8988T (cell line): ENCODE measurements around the gene GINS1.
A peak's percentile ranks its signal among the peaks of the same experiment; 100 is the strongest.

Source experiments
- DNase-seq: peaks from one replicate; pipeline ENCODE4 v3.0.0; 2011

GINS1 gene

DNA sequence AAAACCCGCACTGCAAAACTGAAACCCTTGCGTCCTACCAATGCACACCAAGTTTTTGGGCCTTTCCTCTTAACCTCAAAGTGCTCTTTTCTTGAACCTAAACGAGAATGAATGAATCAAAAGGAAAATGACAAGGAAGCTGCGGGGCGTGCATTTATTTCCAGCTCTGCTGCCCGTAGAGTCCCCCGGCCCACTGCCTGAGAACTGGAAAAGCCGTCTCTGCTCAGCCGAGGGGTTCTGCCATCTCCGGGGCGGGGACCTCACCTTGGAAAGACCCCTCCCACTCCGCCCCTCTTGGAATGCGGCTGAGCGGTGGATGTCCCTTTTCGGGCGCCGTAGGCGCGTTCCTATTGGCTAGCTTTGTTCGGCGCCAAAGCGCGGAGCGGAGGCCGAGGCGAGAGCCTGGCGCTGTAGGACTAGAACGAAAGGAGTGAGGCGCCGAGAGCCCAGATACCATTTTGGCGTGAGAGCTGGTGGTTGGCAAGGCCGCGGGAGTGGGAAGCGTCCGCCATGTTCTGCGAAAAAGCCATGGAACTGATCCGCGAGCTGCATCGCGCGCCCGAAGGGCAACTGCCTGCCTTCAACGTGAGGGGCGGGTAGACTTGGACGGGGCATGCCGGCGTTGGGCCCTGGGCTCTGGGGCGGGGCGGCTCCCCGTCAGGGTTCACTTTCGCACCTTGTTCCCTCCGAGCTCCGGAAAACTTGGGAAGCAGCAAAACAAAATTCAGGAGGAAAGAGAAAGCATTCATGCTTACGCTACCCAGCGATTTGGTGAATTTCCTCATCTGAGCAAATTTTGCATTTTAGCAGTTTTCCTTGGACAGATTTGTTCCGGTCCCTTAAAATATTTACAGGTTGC lies at the start of gene GINS1:
Gene GINS1, plus strand, starts transcription at position 363 of the 859 bp plus-strand sequence. Its CDS starts 148 bp downstream, at position 511.
- peak; percentile 85 for DNase-seq

DNA sequence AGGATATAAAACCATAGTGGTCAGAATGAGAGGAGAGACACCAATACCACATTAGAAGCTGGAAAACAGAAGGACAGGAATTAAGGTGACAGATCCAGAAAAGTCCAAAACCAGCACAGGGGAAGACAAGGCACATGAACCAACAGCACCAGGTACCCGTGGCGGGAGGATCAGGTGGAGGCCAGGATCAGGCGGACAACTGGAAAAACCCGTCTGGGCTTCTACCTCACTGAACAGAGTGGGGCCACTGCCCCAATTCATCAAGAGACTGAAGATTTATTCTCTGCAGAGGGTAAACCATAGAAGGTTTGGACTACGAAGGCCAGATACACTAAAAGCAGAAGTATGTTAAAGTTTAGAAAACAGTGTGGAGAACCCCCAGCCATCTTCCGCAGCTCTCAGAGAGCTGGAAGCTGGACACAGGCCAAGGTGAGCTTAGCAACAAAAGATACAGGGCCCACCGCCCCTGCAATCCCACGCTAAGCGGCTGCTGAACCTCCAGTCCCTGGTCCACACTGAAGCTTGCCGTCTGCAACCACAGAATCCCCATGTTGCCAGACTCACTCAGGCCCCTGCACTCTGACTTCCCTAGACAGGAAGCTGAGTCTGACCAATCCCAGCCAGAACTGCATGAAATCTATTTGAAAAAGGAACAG lies 46.7 kb upstream of the GINS1 start:
- DNase-seq: peak; percentile 31

DNA sequence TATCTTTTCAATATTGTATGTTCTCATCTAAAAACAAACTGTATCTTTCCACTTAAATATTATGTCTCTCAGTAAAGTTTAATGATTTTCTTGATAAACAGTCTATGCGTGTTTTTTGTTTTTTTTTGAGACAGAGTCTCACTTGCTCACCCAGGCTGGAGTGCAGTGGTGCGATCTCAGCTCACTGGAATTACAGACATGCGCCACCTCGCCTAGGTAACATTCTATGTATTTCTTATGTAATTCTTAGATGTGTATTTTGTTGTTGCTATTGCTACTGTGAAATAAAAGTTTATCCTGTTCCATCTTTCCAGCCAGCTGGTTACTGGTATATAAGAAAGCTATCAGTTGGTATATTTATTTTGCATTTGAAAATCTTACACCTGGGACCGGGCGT lies 46.2 kb upstream of the GINS1 start:
- DNase-seq: no peak

DNA sequence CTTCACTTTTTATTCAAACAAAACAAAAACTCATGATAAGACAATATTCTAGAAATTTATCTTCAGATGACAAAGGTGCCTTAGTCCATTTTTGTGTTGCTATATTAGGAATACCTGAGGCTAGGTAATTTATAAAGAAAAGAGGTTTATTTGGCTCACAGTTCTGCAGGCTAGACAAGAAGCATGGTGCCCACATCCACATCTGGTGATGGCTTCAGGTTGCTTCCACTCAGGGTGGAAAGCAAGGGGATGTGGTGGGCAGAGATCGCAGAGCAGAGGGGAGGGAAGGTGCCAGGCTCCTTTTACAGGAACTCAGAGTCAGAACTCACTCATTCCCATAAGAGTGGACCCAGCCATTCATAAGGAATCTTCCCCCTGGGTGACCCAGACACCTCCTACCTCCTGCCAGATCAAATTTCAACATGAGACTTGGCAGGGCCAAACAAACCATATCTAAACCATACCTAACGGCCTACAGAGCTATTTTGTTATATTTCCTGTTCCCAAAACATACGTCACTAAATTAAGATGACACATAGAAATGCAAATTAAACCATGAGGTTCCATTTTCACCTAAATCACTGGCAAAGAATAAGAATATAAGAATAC lies 43.2 kb upstream of the GINS1 start:
- DNase-seq: no peak

DNA sequence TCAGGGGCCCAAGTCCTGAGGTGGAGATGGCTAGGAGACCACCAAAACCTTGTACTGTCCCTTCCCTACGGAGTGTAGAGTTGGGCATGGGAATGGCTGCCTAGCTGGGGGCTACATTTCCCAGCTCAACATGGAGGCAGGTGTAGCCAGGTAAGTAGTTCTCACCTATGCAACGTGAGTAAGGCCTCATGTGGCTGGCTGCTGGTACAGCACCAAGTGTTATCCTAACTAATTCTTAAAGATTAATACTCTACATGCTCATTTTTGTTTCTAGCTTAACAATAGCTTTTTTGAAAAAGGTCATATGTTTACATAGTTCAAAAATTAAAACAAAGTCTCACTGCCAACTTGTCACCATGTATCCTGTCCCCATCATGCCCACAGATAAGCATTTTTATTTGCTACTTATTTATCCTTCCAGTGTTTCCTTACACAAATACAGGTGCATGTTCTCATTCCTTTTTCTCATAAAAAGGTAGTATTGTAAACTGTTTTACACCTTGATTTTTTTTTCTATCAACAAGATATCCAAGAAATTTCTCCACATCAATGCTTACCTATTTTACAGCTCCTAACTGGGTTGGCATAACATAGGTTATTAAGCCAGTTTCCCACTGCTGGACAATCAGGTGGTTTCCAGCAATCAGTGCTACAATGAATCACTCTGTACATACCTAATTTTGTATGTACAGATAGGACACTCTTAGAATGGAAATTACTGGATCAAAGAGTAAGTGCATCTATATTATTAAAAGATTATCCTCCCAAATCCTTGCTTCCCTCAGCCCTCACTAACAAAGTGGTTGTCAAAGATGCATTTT lies 42.4 kb upstream of the GINS1 start:
- no peak for DNase-seq

DNA sequence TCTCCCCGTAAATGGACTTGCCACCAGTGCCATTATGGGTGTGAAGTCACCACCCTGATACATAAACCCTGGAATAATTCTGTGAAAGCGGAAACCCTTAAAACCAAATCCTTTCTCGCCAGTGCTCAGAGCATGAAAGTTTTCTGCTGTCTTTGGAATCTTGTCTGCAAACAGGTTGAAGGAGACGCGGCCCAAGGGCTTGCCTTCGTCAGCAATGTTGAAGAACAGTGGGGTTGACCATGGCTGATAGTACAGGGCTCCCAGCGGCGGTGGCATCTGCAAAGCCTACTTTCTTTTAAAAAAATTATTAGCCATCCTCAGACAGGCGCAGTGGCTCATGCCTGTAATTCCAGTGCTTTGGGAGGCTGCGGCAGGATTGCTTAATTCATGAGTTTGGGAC lies 38.9 kb upstream of the GINS1 start:
- DNase-seq: no peak

DNA sequence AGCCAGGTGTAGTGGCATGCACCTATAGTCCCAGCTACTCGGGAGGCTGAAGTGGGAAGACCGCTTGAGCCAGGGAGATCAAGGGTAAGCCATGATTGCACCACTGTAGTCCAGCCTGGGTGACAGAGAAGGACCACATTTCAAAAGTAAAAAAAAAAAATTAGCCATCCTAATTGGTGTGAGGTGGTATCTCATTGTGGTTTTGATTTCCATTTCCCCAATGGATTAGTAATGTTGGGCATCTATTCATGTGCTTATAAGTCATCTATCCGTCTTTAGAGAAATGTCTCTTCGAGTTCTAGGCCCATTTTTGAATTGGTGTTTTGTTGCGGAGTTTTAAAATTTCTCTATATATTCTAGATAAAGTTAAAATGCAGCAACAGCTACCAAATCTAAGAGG lies 38.5 kb upstream of the GINS1 start:
- no peak for DNase-seq

DNA sequence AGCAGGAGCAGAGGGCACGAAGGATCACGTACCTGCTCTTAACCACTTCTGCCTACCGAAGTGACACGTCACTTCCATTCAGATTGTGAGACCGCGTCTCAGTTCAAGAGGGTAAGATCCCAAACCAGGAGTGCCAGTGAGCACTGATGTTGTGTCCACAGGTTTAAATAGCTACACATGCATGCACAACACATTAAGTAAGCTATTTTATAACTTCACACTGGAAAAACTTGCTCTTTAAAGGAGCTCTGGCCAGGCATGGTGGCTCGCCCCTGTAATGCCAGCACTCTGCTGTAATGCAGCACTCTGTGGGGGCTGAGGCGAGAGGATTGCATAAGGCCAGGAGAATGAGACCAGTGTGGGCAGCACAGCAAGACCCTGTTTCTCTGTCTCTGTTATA lies 37.9 kb upstream of the GINS1 start:
- DNase-seq: no peak

DNA sequence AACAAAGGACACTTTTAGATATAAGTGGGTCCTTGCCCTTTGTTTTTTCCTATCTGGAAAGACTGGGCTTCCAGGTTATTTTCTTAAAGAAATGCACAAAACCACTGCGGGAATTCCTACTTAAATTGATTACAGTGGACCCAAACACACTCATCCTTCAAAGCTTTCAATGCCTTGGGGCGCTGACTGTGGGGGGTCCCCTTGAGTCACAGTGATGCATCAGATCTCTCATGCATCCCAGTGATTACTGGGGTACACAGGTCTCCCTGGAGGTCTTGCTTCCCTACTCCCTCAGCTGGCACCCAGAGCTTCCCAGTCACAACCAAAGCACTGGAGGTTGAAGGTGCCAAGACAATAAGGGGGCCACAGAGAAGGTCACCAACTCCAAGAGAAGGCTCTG lies 37.5 kb upstream of the GINS1 start:
- no peak for DNase-seq

DNA sequence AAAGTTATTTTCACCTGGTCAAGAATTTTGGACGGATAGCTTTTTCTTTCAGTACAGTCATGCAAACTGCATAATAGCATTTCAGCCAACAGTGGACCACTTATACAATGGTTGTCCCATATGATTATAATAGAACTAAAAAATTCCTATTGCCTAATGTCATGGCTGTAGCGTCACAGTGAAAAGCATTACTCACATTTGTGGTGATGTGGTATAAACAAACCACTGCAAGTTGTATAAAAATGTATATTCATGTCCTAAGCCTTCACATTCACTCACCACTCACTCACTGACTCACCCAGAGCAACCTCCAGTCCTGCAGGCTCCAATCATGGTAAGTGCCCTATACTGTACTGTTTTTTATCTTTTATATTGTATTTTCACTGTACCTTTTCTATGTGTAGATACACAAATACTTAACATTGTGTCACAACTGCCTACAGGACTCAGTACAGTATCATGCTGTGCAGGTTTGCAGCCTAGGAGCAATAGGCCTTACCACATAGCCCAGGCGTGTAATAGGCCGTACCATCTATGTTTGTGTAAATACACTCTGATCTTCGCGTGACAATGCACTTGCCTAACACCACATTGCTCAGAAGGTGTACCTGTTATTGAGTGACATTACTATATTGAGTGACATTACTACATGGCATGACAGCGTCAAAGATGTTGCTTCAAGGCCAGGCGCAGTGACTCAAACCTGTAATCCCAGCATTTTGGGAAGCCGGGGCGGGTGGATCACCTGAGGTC lies 34.7 kb upstream of the GINS1 start:
- DNase-seq: no peak

DNA sequence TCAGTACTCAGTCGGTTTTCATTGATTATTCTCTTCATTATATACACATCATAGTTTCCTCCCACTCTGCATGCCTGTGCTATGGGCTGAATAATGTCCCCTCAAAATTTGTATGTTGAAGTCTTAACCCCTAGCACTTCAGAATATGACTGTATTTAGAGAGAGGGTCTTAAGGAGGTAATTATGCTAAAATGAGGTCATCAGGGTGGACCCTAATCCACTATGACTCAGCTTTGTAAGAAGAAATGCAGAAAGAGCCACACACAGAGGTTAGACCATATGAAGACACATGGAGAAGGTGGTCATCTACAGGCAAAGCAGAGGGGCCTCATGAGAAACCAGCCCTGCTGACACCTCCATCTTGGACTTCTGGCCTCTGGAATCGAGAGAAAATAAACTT lies 32.6 kb upstream of the GINS1 start:
- DNase-seq: no peak

DNA sequence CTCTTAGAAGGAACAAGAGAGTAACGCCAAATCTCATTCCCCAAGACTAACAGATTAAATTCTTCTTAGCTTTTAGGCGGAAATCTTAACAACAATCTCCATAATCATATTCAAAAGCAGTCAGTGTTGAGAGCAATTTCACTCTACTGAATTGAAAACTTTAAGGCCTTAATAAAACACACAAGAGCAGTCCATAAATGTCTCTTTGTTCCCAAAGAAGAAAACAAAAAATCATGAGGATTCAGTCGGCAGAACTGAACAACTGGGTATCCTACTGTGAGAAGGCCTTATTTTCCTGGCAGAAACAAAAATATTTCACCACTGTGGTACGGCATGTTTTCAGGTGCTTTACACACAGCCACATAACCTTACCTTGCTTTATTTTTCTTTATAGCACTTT lies 31.2 kb upstream of the GINS1 start:
- DNase-seq: no peak

DNA sequence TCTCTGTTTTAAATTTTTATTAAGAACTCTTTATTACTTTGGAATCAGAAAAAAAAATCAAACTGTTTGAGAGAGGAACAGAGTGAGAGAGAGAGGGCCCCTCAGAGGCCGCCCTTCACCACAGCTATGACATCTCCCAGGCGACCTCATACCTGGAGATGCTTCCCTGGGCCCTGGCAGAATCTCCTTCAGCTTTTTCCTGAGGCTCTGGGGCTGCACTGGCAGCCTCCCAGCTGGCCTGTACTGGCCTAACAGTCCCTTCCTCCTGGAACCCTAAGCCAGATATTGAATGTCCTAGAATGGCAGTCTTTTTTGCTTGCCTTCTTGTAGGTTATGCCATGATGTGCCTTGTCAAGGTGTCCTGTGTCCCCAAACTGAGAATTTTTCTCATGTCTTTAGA lies 30.6 kb upstream of the GINS1 start:
- DNase-seq: no peak

DNA sequence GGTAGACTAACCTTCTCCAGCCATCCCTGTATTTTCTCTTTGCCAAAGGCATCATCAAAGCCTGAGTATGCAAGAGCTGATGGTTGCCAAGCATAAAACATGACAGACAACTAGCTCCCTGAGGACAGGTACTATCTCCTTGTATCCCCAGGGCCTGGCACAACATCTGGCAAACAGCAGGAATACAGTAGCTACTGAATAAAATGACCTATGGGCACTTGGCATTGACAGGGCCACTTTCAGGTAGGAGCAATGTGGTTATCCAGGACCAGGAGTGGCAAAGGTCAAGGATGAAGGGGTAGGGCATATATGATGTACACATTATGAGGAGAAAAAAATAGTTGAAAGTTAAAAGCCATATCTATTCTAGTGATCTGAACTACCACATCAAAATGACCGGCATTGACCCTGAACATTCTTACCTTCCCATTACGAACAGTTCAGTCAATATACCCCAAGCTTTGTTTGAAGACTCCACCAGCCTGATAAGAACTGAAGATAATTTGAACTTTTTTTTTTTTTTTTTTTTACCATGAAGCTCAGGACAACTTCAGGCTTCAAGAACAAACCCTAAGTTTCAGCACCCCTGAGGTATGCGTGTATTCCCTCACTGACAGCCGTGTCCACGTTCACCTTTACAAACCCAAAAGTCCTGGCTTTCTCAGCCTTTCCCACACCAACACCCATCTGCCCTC lies 29.1 kb upstream of the GINS1 start:
- no peak for DNase-seq

DNA sequence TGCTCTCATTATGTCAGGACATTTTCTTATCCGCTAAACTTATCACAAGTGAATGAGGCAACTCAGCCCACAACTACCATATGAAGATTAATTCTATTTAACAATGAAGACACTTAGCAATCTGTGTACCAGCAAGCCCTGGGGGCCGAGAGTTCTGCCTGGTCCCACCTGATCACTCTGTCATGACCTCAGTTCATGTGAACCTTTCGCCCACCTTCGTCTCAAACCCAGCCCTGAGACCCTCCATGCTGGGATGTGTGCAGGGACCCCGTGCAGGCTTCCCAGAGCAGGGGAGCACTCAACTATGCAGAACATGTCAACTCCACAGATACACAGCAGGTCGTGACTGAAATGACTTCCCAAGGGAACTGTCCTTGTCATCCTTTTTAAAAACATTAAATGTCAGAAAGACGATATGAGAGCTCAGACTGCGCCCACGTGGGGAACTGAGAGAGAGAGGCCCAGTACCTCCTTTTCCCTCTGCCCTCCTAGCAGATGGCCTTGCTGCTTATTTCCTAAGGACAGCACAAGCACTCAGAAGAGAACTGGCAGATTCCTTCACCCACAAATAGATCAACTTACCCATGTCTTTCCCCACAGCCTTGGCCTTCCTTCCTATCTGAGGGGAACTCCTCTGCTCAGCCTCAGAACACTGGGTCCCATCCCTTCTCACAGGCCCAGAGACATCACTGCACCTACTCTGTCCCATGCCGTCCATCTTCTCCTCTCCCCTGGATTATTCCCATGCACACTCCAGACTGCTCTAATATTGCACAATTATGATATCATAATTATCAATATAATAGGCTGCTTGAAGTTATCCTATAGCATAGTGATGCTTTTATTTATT lies 28.4 kb upstream of the GINS1 start:
- DNase-seq: no peak

DNA sequence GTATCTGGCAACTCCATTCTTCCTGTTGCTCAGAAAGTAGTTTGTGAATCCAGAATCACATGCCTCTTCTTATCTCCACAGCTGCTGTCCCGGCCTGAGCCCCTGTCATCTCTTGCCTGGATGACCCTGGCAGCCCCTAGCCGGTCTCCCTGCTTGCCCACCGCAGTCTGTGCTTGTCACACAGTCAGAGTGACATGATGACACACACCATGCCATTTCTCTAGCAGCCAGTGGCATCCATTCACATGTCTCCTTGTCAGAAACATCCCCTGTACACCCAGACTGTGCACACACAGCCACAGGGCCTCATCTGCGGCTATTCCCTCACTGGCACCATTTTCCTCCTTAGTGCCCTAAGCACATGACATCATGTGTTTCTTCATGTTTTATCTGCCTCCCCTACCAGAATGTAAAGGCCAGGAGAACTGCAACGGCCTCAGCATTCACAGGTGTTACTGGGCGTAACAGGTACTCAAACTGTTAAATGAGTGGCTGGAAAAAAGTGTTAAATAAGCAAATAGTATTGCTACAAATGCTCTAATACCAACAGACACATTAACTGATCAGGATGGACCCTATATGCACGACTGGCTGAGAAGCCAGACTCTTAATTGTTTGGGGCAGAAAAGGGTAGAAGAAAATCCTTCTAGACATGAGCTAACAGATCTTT lies 26.4 kb upstream of the GINS1 start:
- DNase-seq: no peak

DNA sequence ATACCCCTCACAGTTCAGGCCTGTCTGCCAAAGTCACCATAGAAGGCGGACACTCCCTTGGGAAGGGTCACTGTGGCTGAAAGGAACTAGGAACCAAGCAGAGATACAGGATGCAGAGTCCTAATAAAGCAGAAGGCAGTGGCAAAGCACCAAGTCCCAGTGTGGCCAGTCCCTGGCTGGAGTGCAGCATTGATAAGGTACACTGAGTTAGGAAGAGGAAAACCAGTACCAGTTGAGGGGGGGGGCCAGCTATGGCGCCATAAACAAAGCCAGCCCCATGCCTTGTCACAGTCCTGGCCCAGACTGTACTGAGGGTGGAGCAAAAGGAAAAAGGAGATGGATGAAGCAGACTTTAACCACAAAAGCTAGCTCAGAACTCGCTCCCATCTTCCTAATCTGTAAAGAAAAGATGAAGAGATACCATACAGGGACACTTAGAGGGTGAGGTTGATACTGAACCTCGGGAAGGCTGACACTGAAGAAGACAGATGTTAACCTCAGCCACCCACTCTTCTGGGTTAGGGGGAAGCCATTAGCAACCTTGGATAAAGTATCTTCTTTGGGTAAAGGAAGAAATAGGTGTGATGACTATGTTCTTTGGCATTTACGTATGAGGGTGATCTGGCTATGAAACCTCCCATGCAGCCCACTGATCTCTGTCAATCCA lies 24.6 kb upstream of the GINS1 start:
- DNase-seq: no peak

DNA sequence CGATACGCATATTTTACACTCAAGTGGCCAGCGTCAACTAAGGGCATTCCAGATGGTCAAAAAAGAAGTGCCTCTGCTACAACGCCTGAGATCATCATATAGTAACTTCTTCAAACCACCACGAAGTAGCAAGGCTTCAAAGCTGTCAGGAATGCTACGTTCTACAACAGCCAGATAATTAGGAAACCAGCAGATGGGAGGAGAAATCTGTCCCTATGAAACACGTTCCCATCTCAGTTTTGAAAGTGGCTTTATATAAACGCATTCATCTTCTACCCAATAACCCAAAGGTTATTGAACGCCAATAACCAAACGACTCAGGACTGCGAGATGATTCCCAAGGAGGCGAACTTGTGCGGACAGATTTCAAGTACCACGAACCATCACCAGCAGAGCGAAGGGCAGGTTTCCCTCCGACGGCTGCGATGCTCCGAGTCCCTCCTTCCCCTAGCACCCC lies 18.0 kb upstream of the GINS1 start:
- no peak for DNase-seq

DNA sequence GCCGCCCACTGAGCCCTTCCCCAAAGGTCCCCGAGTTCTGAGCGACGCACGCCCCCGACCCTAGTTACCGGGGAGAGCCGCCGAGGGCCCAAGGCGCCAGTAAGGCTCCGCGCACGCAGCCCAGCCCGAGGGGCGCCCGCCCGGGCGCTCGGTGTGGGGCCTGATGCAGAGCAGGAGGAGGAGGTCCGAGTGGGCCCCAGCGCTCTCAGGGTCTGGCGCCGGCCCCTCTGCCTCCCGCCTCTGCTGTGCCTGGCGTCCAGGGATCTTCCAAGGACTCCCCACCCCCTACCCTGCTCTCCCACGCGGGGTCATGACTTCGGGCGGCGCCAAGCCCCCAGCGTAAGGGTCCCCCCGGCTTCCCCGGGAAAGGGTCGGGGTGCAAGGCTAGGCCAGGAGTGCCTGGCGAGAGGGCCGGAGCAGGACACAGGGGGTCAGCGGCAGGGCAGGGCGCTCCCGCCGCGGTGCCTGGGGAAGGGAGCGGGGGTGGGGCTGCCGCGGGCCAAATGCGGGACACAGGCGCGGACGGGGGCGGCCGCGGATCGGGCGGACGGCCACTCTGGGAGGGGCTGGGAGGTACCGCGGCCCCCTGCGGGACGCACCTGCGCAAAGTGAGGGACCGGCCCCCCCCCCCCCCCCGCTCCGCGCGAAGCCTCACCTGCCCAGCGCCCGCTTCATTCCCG lies 17.5 kb upstream of the GINS1 start:
- DNase-seq: no peak
